Measurements from ENCODE around the gene ZSCAN30. TPM values are rescaled to one million over a fixed set of nuclear protein-coding genes. Genes with fewer than 3 reads are reported as not detected.
A peak's percentile ranks its signal among the peaks of the same experiment; 100 is the strongest.

The ZSCAN30 gene
- total RNA-seq, result 1 to 10 TPM; 5.0 to 8.5 (median 5.1) TPM

- H3K27me3 Mint-ChIP-seq (ENCODE audit: low read depth), result no peaks in the 10 kb centered on the region
- H3K4me1 Mint-ChIP-seq (ENCODE audit: low read depth), result peaks cover 55% of the 10 kb centered on the region
- DNase-seq, result peak; percentile 95
- peaks cover 26% of the 10 kb centered on the region for H3K36me3 Mint-ChIP-seq (ENCODE audit: insufficient read depth)
- peak; percentile 96 to 98 for ATAC-seq
- H3K9me3 Mint-ChIP-seq, result peaks cover 4% of the 10 kb centered on the region
- peak within 1 kb of the TSS; percentile 99 for H3K4me3 Mint-ChIP-seq
Observed at GRCh38 chr18:35290094-35290735, at the start of gene ZSCAN30. ZSCAN30 (minus strand) TSS chr18:35290229; CDS start chr18:35264352, 25,877 bp downstream.

GRCh38 chr18:35337286-35337685 lies 47.3 kb upstream of the ZSCAN30 start:
- ATAC-seq, result no peak

DNA sequence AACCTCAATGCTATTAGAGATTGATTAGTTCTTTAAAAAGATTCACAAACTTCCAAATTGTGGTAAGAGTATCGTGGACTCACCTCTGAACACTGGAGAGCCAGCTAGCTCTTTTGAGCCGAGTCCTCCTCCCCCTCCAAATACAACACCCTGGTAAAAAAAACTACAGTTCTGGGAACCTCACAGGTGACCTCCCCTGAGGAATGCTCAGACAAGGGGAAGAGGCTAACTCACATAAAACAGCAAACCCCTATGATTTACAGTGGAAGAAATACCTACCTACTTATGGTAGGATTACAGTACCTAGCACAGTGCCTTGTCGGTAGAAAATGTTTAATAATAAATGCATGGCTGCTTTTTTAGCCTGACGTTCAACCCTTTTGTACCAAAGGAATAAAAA lies 45.8 kb upstream of the ZSCAN30 start:
- Mint-ChIP-seq H3K4me1 (ENCODE audit: low read depth) (peaks cover 31% of the 10 kb centered on the region), H3K36me3 (ENCODE audit: insufficient read depth) (peaks cover 60% of the 10 kb centered on the region), H3K27me3 (ENCODE audit: low read depth) (no peaks in the 10 kb centered on the region), H3K4me3 (no peak overlapping the region), H3K9me3 (no peaks in the 10 kb centered on the region)
- no peak for DNase-seq
- ATAC-seq, result no peak

More at GRCh38 chr18:35337286-35337685, 47.3 kb upstream of the ZSCAN30 start:
- peaks cover 39% of the 10 kb centered on the region for H3K4me1 Mint-ChIP-seq (ENCODE audit: low read depth)
- no peaks in the 10 kb centered on the region for H3K27me3 Mint-ChIP-seq (ENCODE audit: low read depth)
- DNase-seq, result no peak
- H3K9me3 Mint-ChIP-seq, result no peaks in the 10 kb centered on the region
- no peak overlapping the region for H3K4me3 Mint-ChIP-seq
- peaks cover 60% of the 10 kb centered on the region for H3K36me3 Mint-ChIP-seq (ENCODE audit: insufficient read depth)

- DNase-seq (no peak), ATAC-seq (no peak)
- H3K27me3 Mint-ChIP-seq (ENCODE audit: low read depth), result no peaks in the 10 kb centered on the region
- H3K4me3 Mint-ChIP-seq, result no peak overlapping the region
- peaks cover 24% of the 10 kb centered on the region for H3K4me1 Mint-ChIP-seq (ENCODE audit: low read depth)
- no peaks in the 10 kb centered on the region for H3K9me3 Mint-ChIP-seq
- peaks cover 53% of the 10 kb centered on the region for H3K36me3 Mint-ChIP-seq (ENCODE audit: insufficient read depth)
Observed at GRCh38 chr18:35334821-35335220, 44.8 kb upstream of the ZSCAN30 start.

GRCh38 chr18:35334212-35334611 lies 44.2 kb upstream of the ZSCAN30 start:
- Mint-ChIP-seq H3K36me3 (ENCODE audit: insufficient read depth) (peaks cover 47% of the 10 kb centered on the region), H3K9me3 (no peaks in the 10 kb centered on the region), H3K27me3 (ENCODE audit: low read depth) (no peaks in the 10 kb centered on the region), H3K4me1 (ENCODE audit: low read depth) (peaks cover 17% of the 10 kb centered on the region), H3K4me3 (no peak overlapping the region)
- ATAC-seq (no peak), DNase-seq (no peak)

DNA sequence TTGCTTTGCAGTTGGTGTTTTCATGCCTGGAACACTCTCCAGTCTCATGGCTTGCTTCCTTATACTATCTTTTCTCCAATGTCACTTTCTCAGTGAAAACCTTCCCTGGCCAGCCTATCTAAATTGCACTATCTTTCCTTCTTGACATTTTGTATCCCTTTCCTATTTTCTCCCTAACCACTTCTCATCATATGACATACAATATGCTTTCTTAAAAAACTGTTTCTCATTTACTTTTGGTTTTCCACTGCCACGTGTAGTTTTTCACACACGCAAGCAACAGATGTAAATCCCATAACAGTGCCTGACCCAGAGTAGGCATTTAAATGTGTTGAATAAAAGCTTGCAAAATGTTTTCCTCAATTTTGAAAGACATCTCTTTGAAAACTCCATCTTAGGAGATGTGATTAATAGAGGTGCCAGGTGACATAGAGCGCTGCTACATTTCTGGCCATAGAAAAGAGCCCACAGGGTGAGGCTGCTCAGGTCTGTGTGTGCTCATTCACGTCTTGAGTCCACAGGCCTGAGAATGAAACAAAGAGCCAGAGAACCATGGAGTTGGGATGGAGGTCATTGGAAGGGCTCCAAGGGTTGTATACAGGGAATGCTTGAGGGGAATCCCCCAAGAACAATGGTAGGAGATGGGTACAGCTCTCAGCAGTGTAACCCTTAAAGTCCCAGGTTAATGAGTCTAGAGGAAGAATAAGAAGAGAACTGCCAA lies 41.5 kb upstream of the ZSCAN30 start:
- Mint-ChIP-seq H3K4me1 (ENCODE audit: low read depth) (peaks cover 2% of the 10 kb centered on the region), H3K36me3 (ENCODE audit: insufficient read depth) (peaks cover 27% of the 10 kb centered on the region), H3K9me3 (peaks cover 4% of the 10 kb centered on the region), H3K27me3 (ENCODE audit: low read depth) (no peaks in the 10 kb centered on the region), H3K4me3 (no peak overlapping the region)
- ATAC-seq (no peak), DNase-seq (no peak)

GRCh38 chr18:35328868-35329267 lies 38.8 kb upstream of the ZSCAN30 start:
- Mint-ChIP-seq H3K9me3 (peaks cover 4% of the 10 kb centered on the region), H3K4me3 (no peak overlapping the region), H3K27me3 (ENCODE audit: low read depth) (no peaks in the 10 kb centered on the region), H3K4me1 (ENCODE audit: low read depth) (no peaks in the 10 kb centered on the region), H3K36me3 (ENCODE audit: insufficient read depth) (peaks cover 11% of the 10 kb centered on the region)
- DNase-seq, result no peak
- no peak for ATAC-seq

DNA sequence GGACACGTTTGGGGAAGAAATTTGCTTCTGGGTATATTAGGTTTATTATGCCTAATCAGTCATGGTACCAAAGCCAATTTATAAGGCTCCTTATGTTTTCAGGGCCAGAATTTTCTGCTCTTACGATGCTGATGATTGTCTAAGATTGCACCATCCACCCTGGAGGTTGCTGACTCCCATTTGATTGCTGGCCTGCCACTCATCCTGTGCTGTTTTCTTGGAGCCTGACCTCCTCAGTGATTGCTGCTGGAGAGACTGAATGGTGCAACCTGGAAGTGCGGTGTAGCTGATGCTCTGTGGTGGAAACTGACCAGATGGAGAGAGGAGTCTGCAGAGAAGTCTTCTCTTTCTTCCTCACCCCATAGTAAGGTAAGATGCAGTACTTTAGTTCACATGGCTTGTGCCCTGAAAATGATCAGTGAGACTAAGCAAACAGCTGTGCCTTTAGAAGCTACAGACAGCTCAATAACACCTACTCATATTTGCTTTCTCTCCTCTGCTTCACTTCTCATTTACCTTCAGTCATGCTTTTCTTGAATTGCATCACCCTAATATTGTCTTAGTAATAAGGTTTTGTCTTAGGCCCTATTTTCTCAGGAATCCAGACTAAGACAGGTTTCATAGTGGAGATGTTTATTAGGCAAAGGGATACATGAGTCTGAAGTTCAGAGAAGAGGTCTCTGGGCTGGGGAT lies 36.8 kb upstream of the ZSCAN30 start:
- Mint-ChIP-seq H3K4me1 (ENCODE audit: low read depth) (no peaks in the 10 kb centered on the region), H3K9me3 (peaks cover 4% of the 10 kb centered on the region), H3K27me3 (ENCODE audit: low read depth) (no peaks in the 10 kb centered on the region), H3K4me3 (no peak overlapping the region), H3K36me3 (ENCODE audit: insufficient read depth) (peaks cover 1% of the 10 kb centered on the region)
- DNase-seq (no peak), ATAC-seq (no peak)

GRCh38 chr18:35324926-35325655 lies 35.1 kb upstream of the ZSCAN30 start:
- DNase-seq (no peak), ATAC-seq (no peak)
- Mint-ChIP-seq H3K27me3 (ENCODE audit: low read depth) (no peaks in the 10 kb centered on the region), H3K4me3 (no peak overlapping the region), H3K4me1 (ENCODE audit: low read depth) (no peaks in the 10 kb centered on the region), H3K36me3 (ENCODE audit: insufficient read depth) (peaks cover 1% of the 10 kb centered on the region), H3K9me3 (peaks cover 4% of the 10 kb centered on the region)

DNA sequence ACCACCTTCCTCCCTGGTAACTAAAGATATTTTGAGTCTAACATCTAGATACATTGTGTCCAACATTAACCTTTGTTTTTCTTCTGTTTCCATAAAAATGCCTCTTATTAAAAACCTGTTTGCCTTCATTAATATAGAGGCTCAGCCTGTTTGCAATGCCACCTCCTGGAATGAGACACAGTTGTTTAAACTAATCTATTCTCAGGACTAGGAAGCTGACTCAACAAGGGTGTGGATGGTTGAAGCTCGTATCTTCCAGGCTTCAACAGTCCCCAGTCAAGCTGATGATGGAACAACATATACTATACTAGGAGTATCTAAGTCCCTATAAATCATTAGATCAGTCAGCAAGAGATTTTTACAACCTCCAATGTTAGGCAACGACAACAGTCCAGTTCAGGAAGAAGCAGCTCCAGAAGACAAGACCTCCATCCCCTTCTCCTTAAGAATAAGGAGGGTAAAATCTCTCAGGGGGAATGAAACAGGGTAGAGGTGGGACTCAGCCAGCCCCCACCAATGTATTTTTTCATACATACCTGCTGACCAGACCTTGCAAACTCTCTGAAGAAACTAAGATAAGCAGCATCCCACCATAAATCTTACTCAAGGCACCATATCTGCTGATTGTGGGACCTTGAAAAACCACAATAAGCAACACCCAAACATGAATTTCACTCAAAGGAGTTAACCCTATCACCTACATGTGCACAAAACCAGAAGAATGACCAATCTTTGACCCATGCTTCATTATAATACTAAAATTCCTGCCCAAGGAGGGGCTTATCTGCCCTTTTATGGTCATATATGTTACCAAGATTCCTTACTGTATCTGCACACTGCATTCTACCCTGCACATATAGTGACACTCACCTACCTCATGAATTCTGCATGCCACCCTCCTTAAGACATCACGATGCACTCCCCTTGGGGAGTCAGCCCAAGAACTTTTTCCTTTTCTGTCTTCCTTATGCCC lies 32.7 kb upstream of the ZSCAN30 start:
- no peaks in the 10 kb centered on the region for H3K9me3 Mint-ChIP-seq
- H3K4me3 Mint-ChIP-seq, result no peak overlapping the region
- H3K4me1 Mint-ChIP-seq (ENCODE audit: low read depth), result no peaks in the 10 kb centered on the region
- DNase-seq, result no peak
- H3K36me3 Mint-ChIP-seq (ENCODE audit: insufficient read depth), result no peaks in the 10 kb centered on the region
- no peaks in the 10 kb centered on the region for H3K27me3 Mint-ChIP-seq (ENCODE audit: low read depth)
- no peak for ATAC-seq

- Mint-ChIP-seq H3K9me3 (peaks cover 41% of the 10 kb centered on the region), H3K4me1 (ENCODE audit: low read depth) (no peaks in the 10 kb centered on the region), H3K4me3 (no peak overlapping the region), H3K36me3 (ENCODE audit: insufficient read depth) (peaks cover 23% of the 10 kb centered on the region), H3K27me3 (ENCODE audit: low read depth) (no peaks in the 10 kb centered on the region)
- DNase-seq (no peak), ATAC-seq (no peak)
Observed at GRCh38 chr18:35311496-35311895, 21.5 kb upstream of the ZSCAN30 start.

- ATAC-seq, result no peak
- Mint-ChIP-seq H3K4me1 (ENCODE audit: low read depth) (no peaks in the 10 kb centered on the region), H3K9me3 (peaks cover 52% of the 10 kb centered on the region), H3K36me3 (ENCODE audit: insufficient read depth) (peaks cover 61% of the 10 kb centered on the region), H3K27me3 (ENCODE audit: low read depth) (no peaks in the 10 kb centered on the region), H3K4me3 (no peak overlapping the region)
- DNase-seq, result no peak
Observed at GRCh38 chr18:35306588-35307250, 16.7 kb upstream of the ZSCAN30 start.

DNA sequence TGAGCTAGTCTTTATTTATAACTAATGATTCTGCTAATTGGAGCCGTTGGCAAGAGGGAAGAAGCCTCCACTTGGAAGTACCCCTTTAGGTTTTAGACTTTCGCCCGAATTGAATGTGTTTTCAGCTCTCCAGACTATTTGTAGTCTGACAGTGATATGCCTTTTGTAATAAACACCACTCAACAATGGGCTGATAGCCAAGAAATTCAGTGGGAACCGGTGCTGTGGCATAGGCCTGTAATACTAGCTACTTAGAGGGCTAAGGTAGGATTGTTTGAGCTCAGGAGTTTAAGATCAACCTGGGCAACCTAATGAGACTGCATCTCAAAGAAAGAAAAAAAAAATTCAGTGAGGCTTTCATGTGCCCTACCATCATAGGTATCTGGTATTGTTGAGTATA lies 13.6 kb upstream of the ZSCAN30 start:
- Mint-ChIP-seq H3K27me3 (ENCODE audit: low read depth) (no peaks in the 10 kb centered on the region), H3K9me3 (peaks cover 52% of the 10 kb centered on the region), H3K4me3 (no peak overlapping the region), H3K4me1 (ENCODE audit: low read depth) (no peaks in the 10 kb centered on the region), H3K36me3 (ENCODE audit: insufficient read depth) (peaks cover 79% of the 10 kb centered on the region)
- ATAC-seq (no peak), DNase-seq (no peak)

Measured in activated T-cell treated with anti-CD3 and anti-CD28 coated beads, Interleukin-2, amount 50 U/mL, for 4 hours (primary cell).